Stomach smooth muscle (tissue), 2 donors: ENCODE results near the gene RNLS.

ENCODE experiments used
- H3K27ac ChIP-seq: one replicate; pipeline ENCODE4 v1.7.0; 2013; ENCODE audit warnings: mild to moderate bottlenecking, low read length, inconsistent platforms
- H3K27me3 ChIP-seq, 2 donors: one replicate each; pipeline ENCODE4 v1.7.0; 2013; ENCODE audit warnings: low read length in 2 of 2; ENCODE audit not compliant: insufficient read depth in 2 of 2, control insufficient read depth in 1 of 2
- H3K36me3 ChIP-seq, 2 donors: one replicate each; pipeline ENCODE4 v1.7.0; 2013; ENCODE audit warnings: low read length in 2 of 2; ENCODE audit not compliant: control insufficient read depth in 2 of 2, insufficient read depth in 2 of 2
- H3K4me1 ChIP-seq: one replicate; pipeline ENCODE4 v1.7.0; 2013; ENCODE audit warnings: low read length; ENCODE audit not compliant: control insufficient read depth, insufficient read depth
- H3K4me3 ChIP-seq, 2 donors: one replicate each; pipeline ENCODE4 v1.7.0; 2013; ENCODE audit warnings: low read length in 2 of 2
- H3K9ac ChIP-seq, 2 donors: one replicate each; pipeline ENCODE4 v1.7.0; 2013; ENCODE audit warnings: low read length in 2 of 2, mild to moderate bottlenecking in 1 of 2
- H3K9me3 ChIP-seq, 2 donors: one replicate each; pipeline ENCODE4 v1.7.0; 2013; ENCODE audit warnings: low read length in 2 of 2; ENCODE audit not compliant: control insufficient read depth in 2 of 2
- donor health status: healthy.
- donor health status: Pancreatic carcinoma.

The RNLS gene

GRCh38 chr10:88477343-88478085 is 105.6 kb downstream of the RNLS start:
- H3K4me1 ChIP-seq: no peaks in the 10 kb centered on the region
- H3K9me3 ChIP-seq: no peaks in the 10 kb centered on the region
- H3K27ac ChIP-seq: no peak overlapping the region
- H3K36me3 ChIP-seq: no peaks in the 10 kb centered on the region
- no peak overlapping the region for H3K4me3 ChIP-seq
- H3K27me3 ChIP-seq: no peaks in the 10 kb centered on the region
- no peak overlapping the region for H3K9ac ChIP-seq

GRCh38 chr10:88474884-88475844 is 108.0 kb downstream of the RNLS start:
- H3K27ac ChIP-seq: no peak overlapping the region
- H3K9me3 ChIP-seq: no peaks in the 10 kb centered on the region
- H3K27me3 ChIP-seq: no peaks in the 10 kb centered on the region
- no peaks in the 10 kb centered on the region for H3K4me1 ChIP-seq
- no peak overlapping the region for H3K4me3 ChIP-seq
- H3K36me3 ChIP-seq: no peaks in the 10 kb centered on the region
- no peak overlapping the region for H3K9ac ChIP-seq

- no peaks in the 10 kb centered on the region for H3K36me3 ChIP-seq
- no peaks in the 10 kb centered on the region for H3K4me1 ChIP-seq
- H3K27ac ChIP-seq: no peak overlapping the region
- H3K9ac ChIP-seq: no peak overlapping the region
- H3K4me3 ChIP-seq: no peak overlapping the region
- H3K9me3 ChIP-seq: no peaks in the 10 kb centered on the region
- no peaks in the 10 kb centered on the region for H3K27me3 ChIP-seq
Measured at GRCh38 chr10:88473989-88474883, 108.9 kb downstream of the RNLS start.

GRCh38 chr10:88472540-88472939 is 110.6 kb downstream of the RNLS start:
- Histone ChIP-seq H3K9ac (no peak overlapping the region), H3K4me1 (peaks cover 5% of the 10 kb centered on the region), H3K36me3 (no peaks in the 10 kb centered on the region), H3K9me3 (no peaks in the 10 kb centered on the region), H3K27me3 (no peaks in the 10 kb centered on the region), H3K27ac (no peak overlapping the region), H3K4me3 (no peak overlapping the region)

- Histone ChIP-seq H3K36me3 (no peaks in the 10 kb centered on the region), H3K27me3 (no peaks in the 10 kb centered on the region), H3K4me1 (peaks cover 5% of the 10 kb centered on the region), H3K9ac (no peak overlapping the region), H3K4me3 (no peak overlapping the region), H3K27ac (no peak overlapping the region), H3K9me3 (no peaks in the 10 kb centered on the region)
Measured at GRCh38 chr10:88471899-88472298, 111.2 kb downstream of the RNLS start.

GRCh38 chr10:88467835-88468485 is 115.2 kb downstream of the RNLS start:
- Histone ChIP-seq H3K36me3 (no peaks in the 10 kb centered on the region), H3K9me3 (no peaks in the 10 kb centered on the region), H3K4me1 (peaks cover 5% of the 10 kb centered on the region), H3K27me3 (no peaks in the 10 kb centered on the region), H3K9ac (no peak overlapping the region), H3K27ac (no peak overlapping the region), H3K4me3 (no peak overlapping the region)

GRCh38 chr10:88466786-88467185 is 116.3 kb downstream of the RNLS start:
- H3K9ac ChIP-seq: no peak overlapping the region
- peaks cover 5% of the 10 kb centered on the region for H3K4me1 ChIP-seq
- no peak overlapping the region for H3K4me3 ChIP-seq
- no peaks in the 10 kb centered on the region for H3K9me3 ChIP-seq
- H3K27me3 ChIP-seq: no peaks in the 10 kb centered on the region
- no peak overlapping the region for H3K27ac ChIP-seq
- no peaks in the 10 kb centered on the region for H3K36me3 ChIP-seq

GRCh38 chr10:88465765-88466164 is 117.4 kb downstream of the RNLS start:
- Histone ChIP-seq H3K9me3 (no peaks in the 10 kb centered on the region), H3K4me1 (peaks cover 5% of the 10 kb centered on the region), H3K27ac (no peak overlapping the region), H3K9ac (no peak overlapping the region), H3K4me3 (no peak overlapping the region), H3K27me3 (no peaks in the 10 kb centered on the region), H3K36me3 (no peaks in the 10 kb centered on the region)

- Histone ChIP-seq H3K9me3 (no peaks in the 10 kb centered on the region), H3K36me3 (no peaks in the 10 kb centered on the region), H3K4me1 (peaks cover 5% of the 10 kb centered on the region), H3K9ac (no peak overlapping the region), H3K4me3 (no peak overlapping the region), H3K27ac (no peak overlapping the region), H3K27me3 (no peaks in the 10 kb centered on the region)
Measured at GRCh38 chr10:88463811-88464210, 119.3 kb downstream of the RNLS start.

- H3K4me1 ChIP-seq: no peaks in the 10 kb centered on the region
- no peaks in the 10 kb centered on the region for H3K27me3 ChIP-seq
- H3K4me3 ChIP-seq: no peak overlapping the region
- no peak overlapping the region for H3K27ac ChIP-seq
- H3K36me3 ChIP-seq: no peaks in the 10 kb centered on the region
- no peak overlapping the region for H3K9ac ChIP-seq
- H3K9me3 ChIP-seq: no peaks in the 10 kb centered on the region
Measured at GRCh38 chr10:88461426-88461825, 121.7 kb downstream of the RNLS start.
